Lower lobe of right lung (tissue), 2 donors: ENCODE data around the gene MZT2A. TPM values are rescaled to one million over a fixed set of nuclear protein-coding genes. Genes with fewer than 3 reads are reported as not detected.
"Not testable (repeated sequence)": the region's sequence is repeated elsewhere in the genome, so short reads cannot be mapped to it uniquely, and the experiment has no call there.

Experiments used
- ATAC-seq, 2 donors: fragments of 200-7000 bp; cut with Tn5 transposase; one replicate each; pipeline ENCODE4 v1.9.1; 2020 to 2022; ENCODE audit warnings: mild to moderate bottlenecking in 2 of 2, moderate library complexity in 2 of 2
- DNase-seq: peaks from one replicate; pipeline ENCODE4 v3.0.0-alpha.2; 2020
- H3K27ac ChIP-seq: fragments of 200-600 bp; one replicate; pipeline ENCODE4 v1.8.0; 2022
- H3K27me3 ChIP-seq: fragments of 200-600 bp; one replicate; pipeline ENCODE4 v1.8.0; 2022; ENCODE audit warnings: low read depth
- H3K36me3 ChIP-seq: fragments of 200-600 bp; one replicate; pipeline ENCODE4 v1.8.0; 2022; ENCODE audit warnings: mild to moderate bottlenecking
- H3K4me1 ChIP-seq: fragments of 200-600 bp; one replicate; pipeline ENCODE4 v1.8.0; 2022
- H3K4me3 ChIP-seq: fragments of 200-600 bp; one replicate; pipeline ENCODE4 v1.8.0; 2022; ENCODE audit warnings: mild to moderate bottlenecking
- H3K9me3 ChIP-seq: fragments of 200-600 bp; one replicate; pipeline ENCODE4 v1.8.0; 2022
- intact Hi-C: fragments of 100-400 bp; cut with DNase I; formaldehyde crosslinking; loops from one replicate; pipeline ENCODE4 v1.11.0; 2022
- total RNA-seq: library from RNA; stranded (reverse); fragmentation: NEBNext Ultra II Directional; extraction: Animal tissue kit (Norgen Biotek cat#: 25700); gene quantifications from one replicate; pipeline ENCODE4 v1.2.1, GENCODE V29; 2021
- TF ChIP-seq, protein P1 (sequence below): fragments of 200-600 bp; IDR thresholded peaks from one replicate; pipeline ENCODE4 v1.8.0; 2022; ENCODE audit warnings: antibody characterized with exemption, mild to moderate bottlenecking
- donor health status: DM: no; HTN: yes; CAD: no; lungs with severe emphysema.

MZT2A gene
- total RNA-seq, 1 donor from 2014 or later = 49.9 TPM

DNA sequence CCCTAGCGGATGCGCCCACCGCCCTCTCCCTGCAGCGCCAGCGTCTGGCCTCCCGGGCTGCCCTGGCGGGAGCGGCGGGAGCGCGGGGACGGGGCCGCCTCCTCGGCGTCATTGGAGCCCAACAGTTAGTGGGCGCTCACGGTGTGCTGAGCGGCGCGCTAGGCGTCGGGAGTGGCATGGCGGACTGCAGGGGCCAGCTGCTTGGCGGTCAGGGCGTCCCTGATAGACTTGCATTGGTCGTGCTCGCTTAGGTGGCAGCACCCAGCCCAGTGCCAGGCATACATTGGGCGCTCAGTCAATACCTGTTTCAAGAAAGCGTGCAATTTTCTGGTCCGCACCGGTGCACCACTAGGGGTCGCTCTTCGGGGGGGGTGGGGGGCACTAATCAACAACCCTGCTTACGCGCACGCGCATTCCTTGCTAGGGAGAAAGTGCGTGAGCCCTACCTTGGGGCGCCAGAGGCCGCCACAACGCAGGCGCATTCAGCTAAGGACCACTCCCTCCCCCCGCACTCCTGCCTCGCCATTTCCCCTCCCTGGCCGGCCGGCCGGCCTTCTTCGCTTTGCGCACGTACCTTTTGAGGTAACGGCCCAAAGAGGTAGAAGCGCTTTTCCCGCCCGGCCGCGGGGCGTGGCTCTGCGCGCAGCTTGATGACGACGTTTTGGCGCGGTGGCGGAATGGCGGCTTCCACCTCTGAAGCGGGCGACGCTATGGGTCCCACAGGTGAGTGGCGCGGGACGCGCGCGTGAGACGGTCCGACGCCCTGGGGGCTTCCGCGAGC, 411 bp upstream of the MZT2A start:
- no peaks in the 10 kb centered on the region for H3K36me3 ChIP-seq

DNA sequence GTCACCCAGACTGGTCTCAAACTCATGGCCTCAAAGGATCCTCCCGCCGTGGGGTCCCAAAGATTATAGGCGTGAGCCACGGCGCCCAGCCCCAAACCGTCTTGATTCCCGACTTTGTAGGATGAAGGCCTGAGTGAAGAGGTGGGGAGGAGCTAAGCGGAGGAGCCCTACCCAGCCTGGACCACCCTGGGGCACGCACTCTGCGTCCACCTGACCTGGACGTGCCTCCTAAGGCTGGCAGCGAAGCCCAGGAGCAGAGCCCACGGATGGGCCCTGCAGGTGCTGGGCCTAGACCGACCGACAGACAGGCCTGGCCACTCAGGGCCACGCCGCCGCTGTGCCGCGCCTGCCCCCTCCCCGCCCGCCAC, 744 bp downstream of the MZT2A start:
- DNase-seq, H3K36me3 ChIP-seq, H3K27me3 ChIP-seq, H3K9me3 ChIP-seq, intact Hi-C loops, H3K27ac ChIP-seq: not testable (repeated sequence)
- peak; percentile 13 to 43 for ATAC-seq
- H3K4me1 ChIP-seq = peaks cover 23% of the 10 kb centered on the region
- H3K4me3 ChIP-seq = peak overlapping the region; percentile 78

More for the DNA sequence above, 411 bp upstream of the MZT2A start:
- intact Hi-C loops = no loop called here
- DNase-seq (peak; percentile 96), ATAC-seq (peak; percentile 94 to 95)
- H3K9me3 ChIP-seq = no peaks in the 10 kb centered on the region
- peak overlapping the region; percentile 78 for H3K4me3 ChIP-seq
- H3K27me3 ChIP-seq = no peaks in the 10 kb centered on the region
- peaks cover 23% of the 10 kb centered on the region for H3K4me1 ChIP-seq
- H3K27ac ChIP-seq = peak overlapping the region; percentile 89
- TF ChIP-seq, protein P1, sequence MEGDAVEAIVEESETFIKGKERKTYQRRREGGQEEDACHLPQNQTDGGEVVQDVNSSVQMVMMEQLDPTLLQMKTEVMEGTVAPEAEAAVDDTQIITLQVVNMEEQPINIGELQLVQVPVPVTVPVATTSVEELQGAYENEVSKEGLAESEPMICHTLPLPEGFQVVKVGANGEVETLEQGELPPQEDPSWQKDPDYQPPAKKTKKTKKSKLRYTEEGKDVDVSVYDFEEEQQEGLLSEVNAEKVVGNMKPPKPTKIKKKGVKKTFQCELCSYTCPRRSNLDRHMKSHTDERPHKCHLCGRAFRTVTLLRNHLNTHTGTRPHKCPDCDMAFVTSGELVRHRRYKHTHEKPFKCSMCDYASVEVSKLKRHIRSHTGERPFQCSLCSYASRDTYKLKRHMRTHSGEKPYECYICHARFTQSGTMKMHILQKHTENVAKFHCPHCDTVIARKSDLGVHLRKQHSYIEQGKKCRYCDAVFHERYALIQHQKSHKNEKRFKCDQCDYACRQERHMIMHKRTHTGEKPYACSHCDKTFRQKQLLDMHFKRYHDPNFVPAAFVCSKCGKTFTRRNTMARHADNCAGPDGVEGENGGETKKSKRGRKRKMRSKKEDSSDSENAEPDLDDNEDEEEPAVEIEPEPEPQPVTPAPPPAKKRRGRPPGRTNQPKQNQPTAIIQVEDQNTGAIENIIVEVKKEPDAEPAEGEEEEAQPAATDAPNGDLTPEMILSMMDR = peak; percentile 71

- H3K27ac ChIP-seq = not testable (repeated sequence)
Observed at GRCh38 chr2:131490616-131491468, 1.4 kb downstream of the MZT2A start.

DNA sequence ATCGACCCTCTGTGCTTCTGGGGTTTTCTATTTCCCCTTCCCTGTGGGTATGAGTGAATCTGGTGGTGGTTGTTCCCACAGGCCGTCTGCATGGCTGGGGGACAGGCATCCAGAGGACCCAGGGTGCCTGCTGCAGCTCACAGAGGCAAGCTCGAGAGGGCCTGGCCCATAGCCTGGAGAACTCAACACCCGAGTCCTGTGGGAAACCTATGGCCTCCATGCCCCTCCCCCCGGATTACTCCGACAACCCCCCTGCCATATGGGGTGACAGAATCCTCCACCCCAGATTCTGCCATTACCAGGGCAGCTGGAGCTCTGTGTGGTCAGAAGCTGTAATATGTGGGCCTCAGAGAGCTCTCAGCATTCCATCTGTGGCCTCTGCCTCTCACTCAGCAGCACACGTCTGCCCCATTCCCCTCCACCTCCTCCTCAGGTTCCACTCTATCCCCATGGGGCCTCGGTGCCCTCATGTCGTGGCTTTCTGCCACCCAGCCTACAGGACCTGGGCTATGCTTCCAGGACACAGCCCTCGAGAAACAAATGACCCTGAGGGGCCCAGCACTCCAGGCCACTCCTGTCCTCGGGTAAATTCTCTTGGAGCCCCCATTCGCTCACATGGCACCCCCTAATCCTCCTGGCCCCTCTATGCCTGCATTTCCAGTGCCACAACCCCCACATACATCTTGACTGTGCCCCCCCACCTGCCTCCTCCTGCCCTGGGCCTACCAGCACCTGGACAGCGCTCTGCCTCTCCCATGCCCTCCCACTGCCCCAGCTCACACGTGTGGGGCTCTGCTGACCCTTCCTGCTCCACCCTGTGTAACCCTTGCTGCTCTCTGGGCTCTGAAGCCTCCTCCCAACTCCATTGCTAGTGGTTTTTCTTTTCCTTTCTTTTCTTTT, 3.6 kb downstream of the MZT2A start:
- no peak overlapping the region for H3K27ac ChIP-seq
- ATAC-seq = no peak
- no peaks in the 10 kb centered on the region for H3K27me3 ChIP-seq
- TF ChIP-seq, protein P1 = no peak
- no peak overlapping the region for H3K4me3 ChIP-seq
- intact Hi-C loops = no loop called here
- peaks cover 10% of the 10 kb centered on the region for H3K4me1 ChIP-seq
- H3K9me3 ChIP-seq = no peaks in the 10 kb centered on the region
- no peak for DNase-seq
- H3K36me3 ChIP-seq = peaks cover 6% of the 10 kb centered on the region

More at GRCh38 chr2:131490616-131491468, 1.4 kb downstream of the MZT2A start:
- intact Hi-C loops, DNase-seq, H3K9me3 ChIP-seq, ATAC-seq, H3K27me3 ChIP-seq, H3K36me3 ChIP-seq: not testable (repeated sequence)
- peak overlapping the region; percentile 78 for H3K4me3 ChIP-seq
- peaks cover 23% of the 10 kb centered on the region for H3K4me1 ChIP-seq

DNA sequence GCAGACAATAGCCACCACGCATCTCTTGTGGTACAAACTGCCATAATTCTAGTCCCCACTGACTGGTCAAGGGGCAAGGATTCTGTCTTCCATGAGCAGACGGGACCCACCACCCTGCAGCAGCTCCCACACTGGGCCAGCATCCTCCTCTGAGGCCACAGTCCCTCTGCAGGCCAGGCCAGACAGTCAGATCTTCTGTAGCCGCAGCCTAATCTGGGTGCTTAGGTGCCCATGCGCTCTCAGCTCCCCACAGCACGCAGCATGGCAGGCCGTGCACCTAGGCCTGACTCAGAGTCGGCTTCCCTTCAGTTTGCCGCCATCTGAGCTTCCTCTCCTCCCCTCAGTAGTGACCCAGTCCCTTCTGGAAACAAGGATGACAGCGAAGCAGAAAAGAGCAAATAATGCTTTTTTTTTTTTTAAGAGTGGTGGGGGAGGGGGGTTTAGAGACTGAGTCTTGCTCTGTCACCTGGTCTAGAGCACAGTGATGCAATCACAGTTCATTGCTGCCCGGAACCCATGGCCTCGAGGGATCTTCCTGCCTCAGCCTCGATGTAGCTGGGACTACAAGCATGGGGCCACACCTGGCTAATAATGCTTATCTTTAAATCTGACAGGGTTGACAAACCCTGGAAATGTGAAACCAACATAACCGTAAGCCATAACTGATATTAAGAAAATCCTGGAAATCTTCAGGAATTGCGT, 5.8 kb downstream of the MZT2A start:
- DNase-seq, H3K27me3 ChIP-seq, ATAC-seq, intact Hi-C loops, H3K4me1 ChIP-seq, H3K9me3 ChIP-seq, H3K27ac ChIP-seq, H3K36me3 ChIP-seq, H3K4me3 ChIP-seq: not testable (repeated sequence)

DNA sequence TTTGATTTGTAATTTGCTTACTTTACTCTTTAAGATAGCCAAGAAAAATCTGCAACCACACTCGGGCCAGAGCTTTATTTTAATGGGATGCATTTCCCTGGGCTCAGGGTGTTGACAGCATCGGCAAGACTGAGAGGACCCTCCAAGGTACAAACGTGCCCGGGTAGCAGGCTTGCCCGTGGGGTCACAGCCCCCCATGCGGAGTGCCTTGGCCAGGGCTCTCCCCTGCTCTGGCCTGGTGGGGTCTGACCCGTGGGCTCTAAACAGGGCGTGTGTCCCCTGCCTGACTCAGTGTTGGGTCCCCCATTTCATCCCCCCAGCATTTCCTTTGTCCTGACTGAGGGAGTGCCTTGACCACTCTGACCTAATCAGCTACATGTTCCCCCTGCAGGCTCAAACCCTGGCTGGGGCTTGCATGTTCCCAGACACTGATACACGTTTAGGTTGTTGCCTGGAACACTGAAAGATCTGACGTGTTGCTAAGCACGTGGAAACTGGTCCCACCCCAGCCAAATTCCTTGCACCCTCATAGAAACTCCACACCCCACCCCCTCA, 7.2 kb downstream of the MZT2A start:
- H3K36me3 ChIP-seq, intact Hi-C loops, ATAC-seq, H3K27me3 ChIP-seq, H3K9me3 ChIP-seq, H3K27ac ChIP-seq, DNase-seq, H3K4me1 ChIP-seq, H3K4me3 ChIP-seq: not testable (repeated sequence)

- H3K4me3 ChIP-seq, DNase-seq, H3K36me3 ChIP-seq, H3K27ac ChIP-seq, H3K27me3 ChIP-seq, ATAC-seq, intact Hi-C loops, H3K9me3 ChIP-seq, H3K4me1 ChIP-seq: not testable (repeated sequence)
Observed at GRCh38 chr2:131483981-131484820, 8.0 kb downstream of the MZT2A start.

DNA sequence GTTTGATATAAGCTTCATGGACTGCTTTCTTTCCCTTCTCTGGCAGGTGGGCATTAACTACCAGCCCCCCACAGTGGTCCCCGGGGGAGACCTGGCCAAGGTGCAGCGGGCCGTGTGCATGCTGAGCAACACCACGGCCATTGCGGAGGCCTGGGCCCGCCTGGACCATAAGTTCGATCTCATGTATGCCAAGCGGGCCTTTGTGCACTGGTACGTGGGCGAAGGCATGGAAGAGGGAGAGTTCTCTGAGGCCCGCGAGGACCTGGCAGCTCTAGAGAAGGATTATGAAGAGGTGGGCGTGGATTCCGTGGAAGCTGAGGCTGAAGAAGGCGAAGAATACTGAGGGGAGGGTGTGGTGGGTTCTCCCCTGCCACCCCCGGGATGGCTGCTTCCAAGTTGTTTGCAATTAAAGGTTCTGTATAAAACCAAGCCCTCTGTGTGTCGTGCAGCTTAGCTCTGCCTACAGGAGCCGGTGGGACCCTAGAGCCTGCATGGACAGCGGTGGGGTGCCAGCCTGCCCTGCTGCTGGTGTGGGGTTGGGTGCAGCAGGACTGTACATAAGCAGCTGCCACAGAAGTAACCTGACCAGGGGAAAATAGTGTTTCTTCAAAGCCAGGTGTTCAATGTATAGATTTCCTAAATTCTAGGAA, 9.6 kb downstream of the MZT2A start:
- H3K4me3 ChIP-seq, H3K27ac ChIP-seq, ATAC-seq, DNase-seq, H3K9me3 ChIP-seq, H3K27me3 ChIP-seq, H3K4me1 ChIP-seq, H3K36me3 ChIP-seq, intact Hi-C loops: not testable (repeated sequence)

GRCh38 chr2:131480351-131480750, 11.8 kb downstream of the MZT2A start:
- H3K27ac ChIP-seq, DNase-seq, H3K36me3 ChIP-seq, H3K4me3 ChIP-seq, H3K27me3 ChIP-seq, H3K9me3 ChIP-seq, ATAC-seq, H3K4me1 ChIP-seq, intact Hi-C loops: not testable (repeated sequence)
